Measurements from ENCODE around the gene ZNF175.

The ZNF175 gene

GRCh38 chr19:51541458-51542357, 29.4 kb upstream of the ZNF175 start:
- no peak overlapping the region for H3K4me3 ChIP-seq (ENCODE audit: low read depth in 1 of 2, low read length in 2 of 2)

GRCh38 chr19:51542699-51543098, 28.4 kb upstream of the ZNF175 start:
- H3K9me3 ChIP-seq (ENCODE audit: low read length) = no peaks in the 10 kb centered on the region
- H3K36me3 ChIP-seq (ENCODE audit: insufficient read depth, low read length) = no peaks in the 10 kb centered on the region
- H3K27ac ChIP-seq (ENCODE audit: low read depth, low read length) = no peak overlapping the region
- no peaks in the 10 kb centered on the region for H3K4me1 ChIP-seq (ENCODE audit: insufficient read depth, low read length)
- H3K9ac ChIP-seq (ENCODE audit: low read length) = no peak overlapping the region
- no peak overlapping the region for H3K4me3 ChIP-seq (ENCODE audit: low read depth in 1 of 2, low read length in 2 of 2)
- peaks cover 0 to 7% of the 10 kb centered on the region in 2 donors for H3K27me3 ChIP-seq (ENCODE audit: control insufficient read depth in 1 of 2, insufficient read depth in 2 of 2, low read length in 2 of 2)

More at GRCh38 chr19:51541458-51542357, 29.4 kb upstream of the ZNF175 start:
- Histone ChIP-seq H3K27me3 (ENCODE audit: control insufficient read depth in 1 of 2, insufficient read depth in 2 of 2, low read length in 2 of 2) (peaks cover 0 to 7% of the 10 kb centered on the region in 2 donors), H3K36me3 (ENCODE audit: insufficient read depth, low read length) (no peaks in the 10 kb centered on the region), H3K27ac (ENCODE audit: low read depth, low read length) (no peak overlapping the region), H3K4me1 (ENCODE audit: insufficient read depth, low read length) (no peaks in the 10 kb centered on the region), H3K9me3 (ENCODE audit: low read length) (no peaks in the 10 kb centered on the region), H3K9ac (ENCODE audit: low read length) (no peak overlapping the region)

GRCh38 chr19:51544038-51544437, 27.0 kb upstream of the ZNF175 start:
- no peaks in the 10 kb centered on the region for H3K9me3 ChIP-seq (ENCODE audit: low read length)
- H3K27ac ChIP-seq (ENCODE audit: low read depth, low read length) = no peak overlapping the region
- no peaks in the 10 kb centered on the region for H3K36me3 ChIP-seq (ENCODE audit: insufficient read depth, low read length)
- H3K9ac ChIP-seq (ENCODE audit: low read length) = no peak overlapping the region
- H3K4me3 ChIP-seq (ENCODE audit: low read depth in 1 of 2, low read length in 2 of 2) = no peak overlapping the region
- H3K27me3 ChIP-seq (ENCODE audit: control insufficient read depth in 1 of 2, insufficient read depth in 2 of 2, low read length in 2 of 2) = peaks cover 0 to 3% of the 10 kb centered on the region in 2 donors
- no peaks in the 10 kb centered on the region for H3K4me1 ChIP-seq (ENCODE audit: insufficient read depth, low read length)

- Histone ChIP-seq H3K9me3 (ENCODE audit: low read length) (no peaks in the 10 kb centered on the region), H3K27ac (ENCODE audit: low read depth, low read length) (no peak overlapping the region), H3K9ac (ENCODE audit: low read length) (no peak overlapping the region), H3K36me3 (ENCODE audit: insufficient read depth, low read length) (no peaks in the 10 kb centered on the region), H3K4me1 (ENCODE audit: insufficient read depth, low read length) (no peaks in the 10 kb centered on the region), H3K4me3 (ENCODE audit: low read depth in 1 of 2, low read length in 2 of 2) (no peak overlapping the region), H3K27me3 (ENCODE audit: control insufficient read depth in 1 of 2, insufficient read depth in 2 of 2, low read length in 2 of 2) (peaks cover 0 to 3% of the 10 kb centered on the region in 2 donors)
These were observed 24.9 kb upstream of the ZNF175 start for GRCh38 chr19:51546107-51546649.

GRCh38 chr19:51546650-51547396, 24.3 kb upstream of the ZNF175 start:
- Histone ChIP-seq H3K27ac (ENCODE audit: low read depth, low read length) (no peak overlapping the region), H3K9me3 (ENCODE audit: low read length) (no peaks in the 10 kb centered on the region), H3K36me3 (ENCODE audit: insufficient read depth, low read length) (no peaks in the 10 kb centered on the region), H3K4me3 (ENCODE audit: low read depth in 1 of 2, low read length in 2 of 2) (no peak overlapping the region), H3K4me1 (ENCODE audit: insufficient read depth, low read length) (no peaks in the 10 kb centered on the region), H3K27me3 (ENCODE audit: control insufficient read depth in 1 of 2, insufficient read depth in 2 of 2, low read length in 2 of 2) (peaks cover 0 to 3% of the 10 kb centered on the region in 2 donors), H3K9ac (ENCODE audit: low read length) (no peak overlapping the region)

- Histone ChIP-seq H3K4me1 (ENCODE audit: insufficient read depth, low read length) (no peaks in the 10 kb centered on the region), H3K27ac (ENCODE audit: low read depth, low read length) (no peak overlapping the region), H3K9ac (ENCODE audit: low read length) (no peak overlapping the region), H3K36me3 (ENCODE audit: insufficient read depth, low read length) (no peaks in the 10 kb centered on the region), H3K4me3 (ENCODE audit: low read depth in 1 of 2, low read length in 2 of 2) (no peak overlapping the region), H3K9me3 (ENCODE audit: low read length) (no peaks in the 10 kb centered on the region), H3K27me3 (ENCODE audit: control insufficient read depth in 1 of 2, insufficient read depth in 2 of 2, low read length in 2 of 2) (peaks cover 0 to 3% of the 10 kb centered on the region in 2 donors)
These were observed 23.5 kb upstream of the ZNF175 start for GRCh38 chr19:51547397-51548212.

- Histone ChIP-seq H3K4me3 (ENCODE audit: low read depth in 1 of 2, low read length in 2 of 2) (no peak overlapping the region), H3K27ac (ENCODE audit: low read depth, low read length) (no peak overlapping the region), H3K9me3 (ENCODE audit: low read length) (no peaks in the 10 kb centered on the region), H3K4me1 (ENCODE audit: insufficient read depth, low read length) (no peaks in the 10 kb centered on the region), H3K36me3 (ENCODE audit: insufficient read depth, low read length) (no peaks in the 10 kb centered on the region), H3K9ac (ENCODE audit: low read length) (no peak overlapping the region), H3K27me3 (ENCODE audit: control insufficient read depth in 1 of 2, insufficient read depth in 2 of 2, low read length in 2 of 2) (peaks cover 0 to 3% of the 10 kb centered on the region in 2 donors)
These were observed 22.9 kb upstream of the ZNF175 start for GRCh38 chr19:51548213-51548651.

- H3K4me3 ChIP-seq (ENCODE audit: low read depth in 1 of 2, low read length in 2 of 2) = no peak overlapping the region
- H3K27ac ChIP-seq (ENCODE audit: low read depth, low read length) = no peak overlapping the region
- no peaks in the 10 kb centered on the region for H3K9me3 ChIP-seq (ENCODE audit: low read length)
- no peaks in the 10 kb centered on the region for H3K4me1 ChIP-seq (ENCODE audit: insufficient read depth, low read length)
- H3K9ac ChIP-seq (ENCODE audit: low read length) = no peak overlapping the region
- H3K27me3 ChIP-seq (ENCODE audit: control insufficient read depth in 1 of 2, insufficient read depth in 2 of 2, low read length in 2 of 2) = peaks cover 0 to 3% of the 10 kb centered on the region in 2 donors
- no peaks in the 10 kb centered on the region for H3K36me3 ChIP-seq (ENCODE audit: insufficient read depth, low read length)
These were observed 22.2 kb upstream of the ZNF175 start for GRCh38 chr19:51548891-51549305.

- no peak overlapping the region for H3K27ac ChIP-seq (ENCODE audit: low read depth, low read length)
- H3K9me3 ChIP-seq (ENCODE audit: low read length) = no peaks in the 10 kb centered on the region
- no peaks in the 10 kb centered on the region for H3K4me1 ChIP-seq (ENCODE audit: insufficient read depth, low read length)
- H3K9ac ChIP-seq (ENCODE audit: low read length) = no peak overlapping the region
- H3K4me3 ChIP-seq (ENCODE audit: low read depth in 1 of 2, low read length in 2 of 2) = no peak overlapping the region
- no peaks in the 10 kb centered on the region for H3K36me3 ChIP-seq (ENCODE audit: insufficient read depth, low read length)
- H3K27me3 ChIP-seq (ENCODE audit: control insufficient read depth in 1 of 2, insufficient read depth in 2 of 2, low read length in 2 of 2) = peaks cover 0 to 3% of the 10 kb centered on the region in 2 donors
These were observed 21.4 kb upstream of the ZNF175 start for GRCh38 chr19:51549533-51550324.

- Histone ChIP-seq H3K9ac (ENCODE audit: low read length) (no peak overlapping the region), H3K27me3 (ENCODE audit: control insufficient read depth in 1 of 2, insufficient read depth in 2 of 2, low read length in 2 of 2) (peaks cover 0 to 1% of the 10 kb centered on the region in 2 donors), H3K36me3 (ENCODE audit: insufficient read depth, low read length) (no peaks in the 10 kb centered on the region), H3K27ac (ENCODE audit: low read depth, low read length) (no peak overlapping the region), H3K4me3 (ENCODE audit: low read depth in 1 of 2, low read length in 2 of 2) (no peak overlapping the region), H3K9me3 (ENCODE audit: low read length) (no peaks in the 10 kb centered on the region), H3K4me1 (ENCODE audit: insufficient read depth, low read length) (no peaks in the 10 kb centered on the region)
These were observed 20.0 kb upstream of the ZNF175 start for GRCh38 chr19:51550848-51551672.
